Breast epithelium (tissue), 3 donors: ENCODE results near the gene VEPH1.

Experiments used
- CTCF ChIP-seq, 3 donors: fragments of 450-650 bp; IDR thresholded peaks; one replicate each; pipeline ENCODE4 v1.5.1; 2016 to 2017; ENCODE audit warnings: antibody characterized with exemption in 3 of 3, mild to moderate bottlenecking in 3 of 3, moderate library complexity in 3 of 3
- POLR2A ChIP-seq: fragments of 450-650 bp; IDR thresholded peaks from one replicate; pipeline ENCODE4 v1.6.1; 2016; ENCODE audit warnings: antibody characterized with exemption, mild to moderate bottlenecking, moderate library complexity
- POLR2AphosphoS5 ChIP-seq, 3 donors: sonication (generic); formaldehyde crosslinking; IDR thresholded peaks; one replicate each; pipeline ENCODE4 v1.6.1; 2017; ENCODE audit warnings: antibody characterized with exemption in 3 of 3

GRCh38 chr3:157255797-157256196 lies 247.4 kb downstream of the VEPH1 start:
- TF ChIP-seq CTCF (IDR thresholded peaks at IDR 0.05) = no peak
- TF ChIP-seq POLR2A = no peak
- no peak for TF ChIP-seq POLR2AphosphoS5 (IDR thresholded peaks at IDR 0.05)
